GM10266 (cell line): ENCODE results near the gene ABCC5.

Source experiments
- DNase-seq: peaks from one replicate; pipeline ENCODE4 v3.0.0; 2012; ENCODE audit errors: extremely low spot score
- TF ChIP-seq, protein P1 (sequence below): IDR thresholded peaks from 2 replicates; pipeline ENCODE4 v1.5.1; 2012; ENCODE audit warnings: mild to moderate bottlenecking, low read depth; ENCODE audit not compliant: control insufficient read depth, insufficient read depth; ENCODE audit errors: missing control alignments

The ABCC5 gene

DNA sequence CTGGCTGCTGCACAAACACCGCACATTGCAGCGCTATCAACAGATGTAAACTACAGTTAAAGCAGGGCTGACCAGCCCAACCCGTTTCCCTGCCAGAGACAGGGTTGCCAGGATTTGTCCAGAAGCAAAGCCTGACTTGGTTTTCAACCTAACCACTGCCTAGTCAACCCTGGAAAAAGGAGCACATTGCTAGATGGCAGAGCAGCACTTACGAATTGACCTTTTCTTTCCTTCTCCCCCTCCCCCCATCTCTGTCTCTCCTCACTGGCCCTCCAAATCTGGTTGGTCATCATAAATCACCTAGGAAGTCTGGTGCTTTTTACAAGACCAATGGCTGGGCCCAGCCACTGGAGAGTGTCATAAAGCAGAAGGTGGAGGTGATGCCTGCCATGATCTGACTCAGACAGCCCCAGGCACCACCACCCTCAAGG is 51.3 kb downstream of the ABCC5 start:
- TF ChIP-seq, protein P1, sequence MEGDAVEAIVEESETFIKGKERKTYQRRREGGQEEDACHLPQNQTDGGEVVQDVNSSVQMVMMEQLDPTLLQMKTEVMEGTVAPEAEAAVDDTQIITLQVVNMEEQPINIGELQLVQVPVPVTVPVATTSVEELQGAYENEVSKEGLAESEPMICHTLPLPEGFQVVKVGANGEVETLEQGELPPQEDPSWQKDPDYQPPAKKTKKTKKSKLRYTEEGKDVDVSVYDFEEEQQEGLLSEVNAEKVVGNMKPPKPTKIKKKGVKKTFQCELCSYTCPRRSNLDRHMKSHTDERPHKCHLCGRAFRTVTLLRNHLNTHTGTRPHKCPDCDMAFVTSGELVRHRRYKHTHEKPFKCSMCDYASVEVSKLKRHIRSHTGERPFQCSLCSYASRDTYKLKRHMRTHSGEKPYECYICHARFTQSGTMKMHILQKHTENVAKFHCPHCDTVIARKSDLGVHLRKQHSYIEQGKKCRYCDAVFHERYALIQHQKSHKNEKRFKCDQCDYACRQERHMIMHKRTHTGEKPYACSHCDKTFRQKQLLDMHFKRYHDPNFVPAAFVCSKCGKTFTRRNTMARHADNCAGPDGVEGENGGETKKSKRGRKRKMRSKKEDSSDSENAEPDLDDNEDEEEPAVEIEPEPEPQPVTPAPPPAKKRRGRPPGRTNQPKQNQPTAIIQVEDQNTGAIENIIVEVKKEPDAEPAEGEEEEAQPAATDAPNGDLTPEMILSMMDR = no peak
- no peak for DNase-seq

DNA sequence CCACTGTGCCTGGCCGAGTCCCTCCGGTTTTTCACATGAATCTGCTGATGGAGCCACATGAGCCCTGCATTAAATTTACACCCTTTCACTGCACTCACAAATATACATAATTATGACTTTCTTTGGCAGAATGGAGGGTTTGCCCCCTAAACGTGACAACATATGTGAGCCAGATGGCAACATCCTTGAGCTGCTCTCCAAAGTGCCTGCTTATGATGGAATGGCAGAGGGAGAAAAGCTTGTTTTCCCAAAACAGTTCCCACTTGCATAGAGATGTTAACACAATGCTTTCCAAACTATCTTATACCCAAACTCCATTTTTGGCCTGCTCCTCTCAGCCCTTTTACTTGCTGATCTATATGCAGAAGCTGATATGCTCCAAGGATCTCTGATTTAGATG is 54.9 kb downstream of the ABCC5 start:
- no peak for DNase-seq

DNA sequence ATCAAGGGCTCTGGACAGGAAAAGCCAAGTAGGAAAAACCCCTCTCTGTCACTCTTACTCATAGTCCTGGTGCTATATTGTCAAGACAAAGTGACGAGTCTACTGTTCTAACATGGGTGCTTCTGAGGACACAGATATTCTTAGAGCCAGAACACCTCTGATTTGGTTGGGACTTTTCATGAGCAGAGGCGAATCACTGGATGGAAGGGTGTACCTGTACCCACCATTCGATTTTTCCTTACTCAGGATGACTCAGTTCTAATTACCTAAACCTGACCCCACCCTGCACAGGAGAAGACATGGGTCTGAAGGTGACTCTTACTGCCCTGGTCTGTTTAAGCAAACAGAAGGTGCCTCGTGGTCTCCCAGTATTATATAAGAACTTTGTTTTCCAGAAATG is 58.5 kb downstream of the ABCC5 start:
- no peak for DNase-seq
- TF ChIP-seq, protein P1 = no peak

More for the DNA sequence above, 54.9 kb downstream of the ABCC5 start:
- TF ChIP-seq, protein P1 = no peak

DNA sequence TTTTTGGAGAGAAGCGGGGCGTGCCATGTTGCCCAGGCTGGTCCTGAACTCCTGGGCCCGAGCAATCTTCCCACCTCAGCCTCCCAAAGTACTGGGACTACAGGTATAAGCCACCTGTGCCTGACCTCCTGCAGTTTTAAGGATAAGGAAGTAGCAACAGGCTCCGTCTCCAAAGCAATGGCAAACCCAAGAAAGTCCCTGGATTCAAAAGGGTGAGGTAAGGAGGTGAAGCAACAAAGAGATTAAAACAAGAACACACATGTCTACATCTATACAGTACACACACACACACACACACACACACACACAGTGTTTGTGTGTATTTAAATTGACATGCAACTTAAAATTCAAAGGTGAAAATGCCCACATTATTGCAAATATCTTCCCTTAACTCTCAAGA is 58.9 kb downstream of the ABCC5 start:
- no peak for DNase-seq
- TF ChIP-seq, protein P1 = no peak

DNA sequence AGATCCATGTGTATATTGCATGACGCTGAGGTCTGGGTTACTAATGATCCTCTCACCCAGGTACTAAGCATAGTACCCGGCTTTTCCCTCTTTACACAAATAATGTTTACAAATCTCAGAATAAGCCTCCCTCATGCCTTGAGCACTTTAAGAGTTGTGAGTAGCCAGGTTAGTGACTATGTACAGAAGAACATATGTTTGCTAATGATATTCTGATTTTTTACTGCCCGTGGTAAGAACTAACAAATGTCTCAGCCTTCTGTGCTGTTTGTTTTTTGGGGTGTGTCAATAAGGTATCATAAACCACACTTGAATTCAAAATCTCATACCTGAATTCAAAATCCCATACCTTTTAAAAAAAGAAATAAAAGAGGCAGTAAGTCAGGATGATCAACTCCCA is 59.5 kb downstream of the ABCC5 start:
- no peak for DNase-seq
- TF ChIP-seq, protein P1 = no peak

DNA sequence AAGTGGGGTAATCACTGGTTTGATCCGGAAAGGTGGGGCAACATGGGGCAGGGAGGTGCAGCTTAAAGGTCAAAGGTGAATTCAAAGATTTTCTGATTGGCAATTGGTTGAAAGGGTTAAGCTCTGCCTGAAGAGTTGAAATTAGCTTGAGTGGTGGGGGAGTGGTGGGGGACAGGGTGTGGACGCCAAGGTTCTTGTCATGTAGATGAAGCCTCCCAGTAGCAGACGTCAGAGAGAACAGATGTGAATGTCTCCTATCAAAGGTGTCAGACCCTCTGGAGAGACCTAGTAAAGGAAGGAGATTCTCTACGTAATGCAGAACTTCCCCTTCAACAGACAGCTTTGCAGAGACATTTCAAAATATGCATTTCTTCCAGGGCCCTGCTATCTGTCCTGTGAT is 62.8 kb downstream of the ABCC5 start:
- no peak for DNase-seq
- TF ChIP-seq, protein P1 = no peak

DNA sequence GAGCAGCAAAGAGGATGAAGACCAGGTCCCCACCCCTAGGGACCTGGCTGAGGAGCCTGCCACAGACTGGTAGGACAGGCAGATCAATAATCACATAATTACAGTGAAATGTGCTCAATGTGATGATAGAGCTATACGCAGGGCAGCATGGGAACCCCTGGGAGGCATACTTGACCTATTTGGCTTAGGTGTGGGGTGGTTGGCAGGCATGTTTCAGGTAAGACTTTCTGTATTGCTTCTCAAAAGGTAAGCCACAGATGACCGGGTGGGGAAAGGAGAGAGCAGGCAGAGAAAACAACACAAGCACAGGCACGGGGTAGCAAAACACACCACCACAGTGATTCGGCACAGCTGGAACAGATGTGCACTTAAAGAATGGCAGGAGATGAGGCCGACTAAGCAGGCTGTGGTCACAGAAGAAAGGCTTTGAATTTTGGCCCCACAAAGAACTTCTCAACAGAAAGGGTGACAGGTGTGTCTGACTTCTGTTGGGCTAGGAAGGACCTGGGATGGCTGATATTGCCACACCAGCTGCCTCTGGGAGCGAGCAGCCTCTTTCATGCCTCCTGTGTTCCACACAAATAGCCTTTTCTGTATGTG is 64.1 kb downstream of the ABCC5 start:
- no peak for DNase-seq
- TF ChIP-seq, protein P1 = no peak
